Measurements from ENCODE around the gene ARFGAP1.

ARFGAP1 gene

GRCh38 chr20:63286781-63287696 lies 14.4 kb downstream of the ARFGAP1 start:
- Histone ChIP-seq H3K4me3 (replicated peaks; ENCODE audit: low read depth, low read length) (no peak overlapping the region), H3K36me3 (ENCODE audit: control insufficient read depth, insufficient read depth, low read length) (peaks cover 25% of the 10 kb centered on the region), H3K27me3 (replicated peaks; ENCODE audit: control insufficient read depth, insufficient read depth, low read length) (no peaks in the 10 kb centered on the region)
- DNase-seq (ENCODE audit: extremely low read depth, insufficient read length) = no peak
- TF ChIP-seq CTCF (IDR thresholded peaks at IDR 0.05; ENCODE audit: insufficient read depth, low read length, poor library complexity, severe bottlenecking) = no peak

- H3K27me3 ChIP-seq (replicated peaks; ENCODE audit: control insufficient read depth, insufficient read depth, low read length) = no peaks in the 10 kb centered on the region
- no peak for DNase-seq (ENCODE audit: extremely low read depth, insufficient read length)
Measured at GRCh38 chr20:63287697-63288580, 15.3 kb downstream of the ARFGAP1 start.

GRCh38 chr20:63288581-63289251 lies 16.1 kb downstream of the ARFGAP1 start:
- H3K27me3 ChIP-seq (replicated peaks; ENCODE audit: control insufficient read depth, insufficient read depth, low read length) = no peaks in the 10 kb centered on the region
- no peak for DNase-seq (ENCODE audit: extremely low read depth, insufficient read length)
- peaks cover 15% of the 10 kb centered on the region for H3K36me3 ChIP-seq (ENCODE audit: control insufficient read depth, insufficient read depth, low read length)
- TF ChIP-seq CTCF (IDR thresholded peaks at IDR 0.05; ENCODE audit: insufficient read depth, low read length, poor library complexity, severe bottlenecking) = no peak
- no peak overlapping the region for H3K4me3 ChIP-seq (replicated peaks; ENCODE audit: low read depth, low read length)

More at GRCh38 chr20:63287697-63288580, 15.3 kb downstream of the ARFGAP1 start:
- H3K4me3 ChIP-seq (replicated peaks; ENCODE audit: low read depth, low read length) = no peak overlapping the region
- no peak for TF ChIP-seq CTCF (IDR thresholded peaks at IDR 0.05; ENCODE audit: insufficient read depth, low read length, poor library complexity, severe bottlenecking)
- peaks cover 21% of the 10 kb centered on the region for H3K36me3 ChIP-seq (ENCODE audit: control insufficient read depth, insufficient read depth, low read length)

- no peak for TF ChIP-seq CTCF (IDR thresholded peaks at IDR 0.05; ENCODE audit: insufficient read depth, low read length, poor library complexity, severe bottlenecking)
- no peak for DNase-seq (ENCODE audit: extremely low read depth, insufficient read length)
- Histone ChIP-seq H3K36me3 (ENCODE audit: control insufficient read depth, insufficient read depth, low read length) (peaks cover 13% of the 10 kb centered on the region), H3K27me3 (replicated peaks; ENCODE audit: control insufficient read depth, insufficient read depth, low read length) (no peaks in the 10 kb centered on the region), H3K4me3 (replicated peaks; ENCODE audit: low read depth, low read length) (no peak overlapping the region)
Measured at GRCh38 chr20:63289311-63290135, 16.9 kb downstream of the ARFGAP1 start.
